ENCODE data around the gene CASKIN2.

DNA sequence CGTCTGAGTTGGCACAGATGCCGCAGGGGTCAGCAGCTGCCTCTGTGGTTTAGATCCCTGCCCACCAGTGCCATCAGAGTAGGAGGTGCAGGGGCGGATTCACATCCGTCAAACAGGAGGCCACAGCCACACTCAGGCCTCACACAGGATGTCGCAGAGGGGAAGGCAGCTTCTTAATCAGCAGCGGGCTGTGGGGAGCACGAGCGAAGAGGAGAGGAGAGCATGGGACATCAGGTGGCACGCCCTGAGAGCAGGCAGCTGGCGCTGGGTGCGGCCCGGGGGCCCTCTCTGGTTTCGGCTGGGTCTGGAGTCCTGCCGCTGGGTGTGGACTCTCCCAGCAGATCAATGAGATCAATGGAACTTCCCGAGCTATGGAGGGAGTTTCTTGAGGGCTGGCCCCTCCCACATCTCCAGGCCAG, 19.8 kb upstream of the CASKIN2 start:
- TF ChIP-seq CTCF (conservative IDR thresholded peaks at IDR 0.05 in 1 of 2, IDR thresholded peaks at IDR 0.05 in 1 of 2; ENCODE audit: extremely low read depth in 1 of 2, insufficient read depth in 1 of 2, low read depth in 1 of 2, low read length in 2 of 2) (no peak), EZH2 (IDR thresholded peaks at IDR 0.05; ENCODE audit: borderline replicate concordance, low read length) (no peak)

Measured in mammary epithelial cell (primary cell).